DMS79 (cell line): ENCODE results near the gene DDX31.
A peak's percentile ranks its signal among the peaks of the same experiment; 100 is the strongest.

Source experiments
- DNase-seq: peaks from one replicate; lab custom pipeline; 2025; lab: John Stamatoyannopoulos, UW

DDX31 gene

DNA sequence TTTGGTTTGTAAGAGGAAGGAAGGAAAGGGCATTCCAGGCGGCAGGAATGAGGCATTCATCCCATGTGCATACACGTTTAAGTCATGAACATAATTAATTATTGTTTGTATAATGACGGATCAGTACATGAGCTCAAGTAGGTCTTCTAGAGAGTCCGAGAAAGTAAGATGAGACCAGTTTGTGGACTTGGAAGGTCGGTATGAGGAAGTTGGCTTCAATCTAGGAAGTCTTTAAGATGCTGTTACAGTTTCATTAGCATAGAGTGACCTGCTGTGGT, 2.6 kb upstream of the DDX31 start:
- no peak for DNase-seq

DNA sequence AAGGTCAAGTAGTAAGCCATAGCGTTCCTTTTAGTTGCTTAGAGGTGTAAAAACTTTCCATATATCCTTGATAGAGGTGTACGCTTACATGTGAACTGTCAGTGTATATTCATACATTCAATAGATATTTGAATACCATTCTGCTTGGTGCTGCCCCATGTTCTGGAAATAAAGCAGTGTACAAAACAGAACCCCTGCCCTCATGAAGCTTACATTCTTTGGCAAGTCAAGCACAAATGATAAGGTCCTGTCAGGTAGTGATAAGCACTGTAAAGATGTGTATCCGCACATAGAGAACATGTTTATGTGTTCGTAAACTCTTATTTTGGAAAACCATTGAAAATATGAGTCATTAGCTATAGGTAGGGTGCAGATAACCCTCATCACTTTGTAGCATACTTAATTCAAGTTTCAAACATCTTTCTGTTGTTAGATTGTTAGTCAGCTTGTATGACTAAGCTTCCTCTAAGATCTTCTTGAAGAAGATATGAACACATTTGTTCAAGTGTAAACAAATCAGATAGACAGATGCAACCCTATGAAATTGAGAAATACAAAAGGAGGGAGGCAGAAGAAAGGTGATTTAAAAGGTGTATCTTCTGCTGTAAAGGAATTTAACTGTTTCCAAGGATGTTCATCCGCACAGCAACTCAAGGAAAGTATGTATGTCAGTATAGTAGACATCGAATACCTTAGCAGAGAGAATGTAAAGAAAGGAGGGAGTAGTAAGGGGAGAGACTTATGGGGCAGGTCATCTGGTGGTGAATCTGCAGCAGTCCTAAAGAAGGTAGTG, 2.0 kb upstream of the DDX31 start:
- DNase-seq = no peak

DNA sequence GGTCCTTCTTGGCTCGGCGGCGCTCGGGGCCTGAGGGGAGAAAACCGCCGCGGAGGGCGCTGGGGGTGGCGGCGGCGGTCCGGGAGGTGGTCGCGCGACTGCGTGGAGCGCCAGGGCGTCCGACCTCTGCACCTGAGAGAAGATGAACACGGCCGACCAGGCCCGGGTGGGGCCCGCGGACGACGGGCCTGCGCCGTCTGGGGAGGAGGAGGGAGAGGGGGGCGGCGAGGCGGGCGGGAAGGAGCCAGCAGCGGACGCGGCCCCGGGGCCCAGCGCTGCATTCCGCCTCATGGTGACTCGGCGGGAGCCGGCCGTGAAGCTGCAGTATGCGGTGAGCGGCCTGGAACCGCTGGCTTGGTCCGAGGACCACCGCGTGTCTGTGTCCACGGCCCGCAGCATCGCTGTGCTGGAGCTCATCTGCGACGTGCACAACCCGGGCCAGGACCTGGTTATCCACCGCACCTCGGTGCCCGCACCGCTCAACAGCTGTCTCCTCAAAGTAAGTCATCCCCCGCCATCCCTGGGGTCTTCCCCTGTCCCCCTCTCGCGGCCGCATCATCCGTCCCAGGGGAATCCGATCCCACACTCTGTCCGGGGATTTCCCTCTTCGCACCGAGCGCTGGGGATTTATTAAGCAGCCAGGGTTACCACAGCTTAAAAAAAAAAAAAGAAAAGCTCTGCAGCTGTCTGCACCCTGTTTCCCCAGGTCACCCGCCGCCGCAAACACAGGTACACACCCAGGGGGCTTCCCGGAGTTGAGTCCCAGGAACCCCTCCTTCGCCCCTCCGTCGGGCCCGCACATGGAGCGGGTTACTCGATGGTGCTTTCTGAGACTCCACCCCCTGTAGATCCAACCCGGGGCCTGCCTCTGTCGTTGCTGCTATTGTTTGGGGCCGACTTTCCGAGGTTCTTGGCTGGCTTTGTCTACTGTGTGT, 941 bp upstream of the DDX31 start, which contains the start of gene GTF3C4:
Gene GTF3C4, plus strand, starts transcription at position 8 of the 935 bp plus-strand sequence. Its CDS starts 135 bp downstream, at position 143.
- peak; percentile 46 for DNase-seq

DNA sequence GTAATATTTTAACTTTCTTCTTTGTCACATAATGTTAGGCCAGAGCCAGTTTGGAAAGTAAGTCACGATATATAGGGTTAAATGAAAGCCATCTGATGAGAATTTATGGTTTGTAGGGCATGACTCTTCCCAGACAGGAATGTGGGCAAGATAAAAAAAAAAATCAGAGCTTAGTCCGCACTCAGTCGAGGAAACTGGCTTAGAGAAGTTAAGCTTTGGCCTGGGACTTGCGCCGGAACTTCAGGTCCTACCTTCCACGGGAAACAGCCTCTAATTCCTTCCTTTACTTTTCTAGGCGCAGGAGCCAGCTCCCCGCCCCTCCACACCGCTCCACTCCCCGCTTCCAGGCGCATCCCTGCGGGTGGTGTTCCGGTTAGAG, 475 bp downstream of the DDX31 start:
- DNase-seq = peak; percentile 24

DNA sequence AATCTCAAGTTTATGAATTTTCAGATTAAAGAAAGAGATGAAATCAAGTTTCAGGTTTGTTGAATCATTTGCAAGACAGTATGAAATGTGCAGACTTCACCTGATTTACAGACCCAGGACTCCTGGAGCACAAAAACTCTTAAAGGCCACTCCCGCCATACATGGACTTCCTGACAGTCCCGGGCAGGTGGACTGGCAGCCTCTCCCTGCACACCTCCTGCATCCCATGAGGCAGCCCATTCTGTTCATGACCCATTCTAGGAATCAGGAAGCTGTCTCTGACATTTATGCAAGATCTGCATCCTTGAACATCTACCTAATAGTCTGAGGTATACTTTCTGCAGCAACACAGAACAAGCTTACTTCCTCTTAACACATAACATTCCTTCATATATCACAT, 5.9 kb downstream of the DDX31 start:
- no peak for DNase-seq

DNA sequence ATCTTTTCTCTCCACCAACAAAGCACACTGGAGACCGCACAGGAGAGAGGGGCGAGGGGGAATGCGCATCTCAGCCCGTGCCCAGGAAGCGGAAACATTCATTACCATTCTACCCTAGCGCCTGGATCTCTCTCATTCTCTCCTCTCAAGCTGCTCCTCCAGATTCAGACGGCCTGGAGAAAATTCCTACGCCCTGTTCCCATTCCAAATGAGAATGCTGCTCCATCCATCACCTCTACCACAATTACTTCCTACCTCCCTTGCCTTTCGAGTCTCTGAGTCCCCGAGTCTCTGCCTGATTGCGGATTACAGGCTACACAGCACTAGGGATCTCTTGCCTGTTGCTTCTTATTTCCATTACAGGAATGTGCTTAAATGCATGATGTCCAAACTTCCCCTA, 6.7 kb downstream of the DDX31 start:
- no peak for DNase-seq

DNA sequence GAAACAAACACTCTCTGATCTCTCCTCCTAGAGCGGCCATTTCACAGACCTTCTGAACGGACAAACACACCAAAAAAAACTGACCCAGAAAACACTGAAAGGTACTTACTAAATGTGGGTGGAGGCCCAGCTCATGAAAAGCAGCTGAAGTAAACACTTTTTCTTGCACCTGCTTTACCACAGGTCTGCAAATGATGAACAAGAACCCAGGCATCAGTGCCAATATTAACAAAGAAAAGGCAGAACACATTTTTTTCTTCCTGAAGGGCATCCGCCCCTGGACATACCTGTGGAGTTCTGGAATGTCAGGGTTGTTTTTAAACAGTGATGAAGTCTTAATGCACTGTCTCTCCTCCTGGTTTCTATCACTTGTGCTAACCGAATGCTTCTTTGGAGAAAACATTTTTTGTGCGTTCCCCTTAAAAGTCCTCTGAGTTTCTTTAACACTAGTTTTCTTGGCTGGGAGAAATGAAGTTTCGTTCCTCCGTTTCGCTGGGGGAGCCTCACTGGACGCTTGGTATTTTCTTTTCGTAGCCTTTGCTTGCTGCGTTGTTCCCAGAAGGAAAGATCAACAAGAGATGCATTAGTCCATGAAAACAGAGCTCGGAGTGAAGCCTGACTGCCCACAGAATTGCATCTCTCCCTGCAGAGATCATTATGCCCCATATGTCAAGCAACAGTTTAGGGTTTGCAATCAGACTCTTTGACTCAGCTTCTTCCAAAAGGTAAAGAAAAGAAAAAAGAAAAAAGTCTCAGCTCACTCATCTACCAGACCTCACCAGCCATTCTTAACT, 7.4 kb downstream of the DDX31 start:
- DNase-seq = no peak

DNA sequence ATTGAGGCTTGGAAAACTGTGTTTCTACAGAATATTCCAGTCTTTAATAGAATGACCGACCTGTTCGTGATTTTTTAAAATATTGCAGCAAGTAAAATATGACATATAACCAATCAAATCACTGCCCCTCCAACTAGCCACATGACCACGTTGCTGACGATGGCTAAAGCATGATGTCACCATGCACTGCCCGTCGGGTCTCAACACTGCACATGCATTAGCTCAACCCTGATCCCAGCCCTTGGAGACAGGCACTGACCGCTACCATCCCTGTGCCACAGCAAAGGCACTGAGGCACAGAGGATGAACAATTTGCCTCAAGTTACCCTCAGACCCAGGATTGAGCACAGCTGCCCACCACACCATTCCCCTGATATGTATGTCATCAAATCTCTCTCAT, 13.5 kb downstream of the DDX31 start:
- DNase-seq = no peak

DNA sequence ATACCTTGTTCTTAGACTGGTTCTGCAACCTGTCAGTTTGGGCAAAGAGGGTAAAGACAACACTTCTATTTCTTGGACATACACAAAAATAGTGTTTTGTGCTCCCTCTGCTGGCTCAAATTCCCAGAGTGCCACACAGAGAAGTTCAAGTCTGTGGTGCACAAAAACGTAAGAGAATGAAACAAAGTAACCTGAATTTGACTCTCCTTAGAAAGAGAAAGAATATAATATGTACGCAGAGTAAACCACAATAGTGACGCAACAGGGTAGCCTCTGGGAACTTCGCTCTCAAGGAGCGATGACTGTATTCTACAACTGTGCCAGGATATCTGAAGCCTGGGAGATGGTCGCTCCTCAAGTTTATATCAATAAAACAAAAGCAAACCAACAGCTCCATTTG, 18.5 kb downstream of the DDX31 start:
- no peak for DNase-seq

DNA sequence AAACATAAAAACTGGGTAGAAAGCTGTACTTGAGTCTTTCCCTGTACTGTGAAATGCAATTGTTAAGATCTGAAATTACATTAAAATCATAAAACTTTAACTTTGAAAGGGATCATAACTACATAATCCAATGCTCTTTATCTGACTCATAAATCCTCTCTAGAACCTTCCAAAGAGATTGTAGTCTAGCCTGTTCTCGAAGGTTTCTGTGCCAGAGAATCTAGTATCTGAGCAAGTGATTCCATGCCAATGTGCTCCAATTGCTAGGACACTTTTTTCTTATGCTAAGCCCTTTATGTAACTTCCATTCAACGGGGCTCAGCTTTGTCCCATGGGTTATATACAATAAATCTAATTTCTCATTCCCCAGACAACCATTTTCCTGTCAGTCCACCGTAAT, 21.1 kb downstream of the DDX31 start:
- DNase-seq = no peak

DNA sequence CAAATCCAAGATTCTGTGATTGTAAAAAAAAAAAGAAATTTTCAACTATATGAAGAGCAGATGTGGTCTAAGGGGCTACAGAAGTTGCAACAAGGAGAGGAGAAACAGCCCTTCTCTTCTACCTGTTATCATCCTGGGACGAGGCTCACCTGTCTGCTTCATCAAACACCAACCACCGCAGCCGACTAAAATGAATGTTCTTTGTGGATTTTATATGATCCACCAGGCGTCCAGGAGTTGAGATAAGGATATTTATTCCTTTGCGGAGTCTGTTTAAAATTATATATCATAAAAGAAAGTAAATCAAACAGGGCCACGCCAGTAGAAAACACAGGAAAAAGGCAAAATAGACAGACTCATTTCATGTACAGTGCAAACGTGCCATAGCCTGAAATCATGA, 21.5 kb downstream of the DDX31 start:
- no peak for DNase-seq

DNA sequence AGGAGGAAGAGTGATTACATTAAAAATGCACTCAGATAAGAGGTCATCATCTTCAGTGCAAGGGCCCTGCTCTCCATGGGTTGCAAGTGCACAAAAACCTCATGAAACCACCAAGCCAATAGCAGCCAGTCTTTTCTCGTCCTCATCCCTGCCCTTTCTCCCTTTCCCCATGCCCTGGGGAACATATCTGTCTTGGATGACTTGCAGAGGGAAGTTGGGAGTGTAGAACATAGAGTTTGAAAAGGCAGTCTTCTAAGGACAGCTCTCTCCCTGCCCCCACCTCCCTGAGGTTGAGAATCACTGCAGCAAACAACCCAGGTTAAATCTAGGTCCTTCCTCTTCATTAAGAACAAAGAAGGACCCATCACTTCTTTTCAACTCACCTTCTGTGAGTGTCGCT, 22.0 kb downstream of the DDX31 start:
- DNase-seq = no peak

DNA sequence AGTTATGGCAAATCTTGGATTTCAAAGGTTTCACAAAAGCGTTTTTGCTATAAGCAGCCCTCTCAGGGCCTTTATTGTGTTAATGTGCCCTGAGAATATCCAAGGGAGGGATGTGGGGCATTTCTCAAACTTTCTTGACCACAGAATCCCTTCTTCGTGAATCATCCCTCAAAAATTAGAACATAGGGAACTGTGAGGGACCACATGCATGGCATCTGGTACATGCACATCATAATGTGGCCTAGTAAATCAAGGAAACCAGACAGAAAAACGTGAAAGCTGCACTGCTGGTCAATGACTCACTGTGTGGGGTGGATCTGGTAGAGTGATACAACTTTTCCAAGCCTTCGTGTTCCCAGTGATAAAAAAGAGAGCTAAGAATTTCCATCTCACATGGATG, 22.4 kb downstream of the DDX31 start:
- DNase-seq = no peak

DNA sequence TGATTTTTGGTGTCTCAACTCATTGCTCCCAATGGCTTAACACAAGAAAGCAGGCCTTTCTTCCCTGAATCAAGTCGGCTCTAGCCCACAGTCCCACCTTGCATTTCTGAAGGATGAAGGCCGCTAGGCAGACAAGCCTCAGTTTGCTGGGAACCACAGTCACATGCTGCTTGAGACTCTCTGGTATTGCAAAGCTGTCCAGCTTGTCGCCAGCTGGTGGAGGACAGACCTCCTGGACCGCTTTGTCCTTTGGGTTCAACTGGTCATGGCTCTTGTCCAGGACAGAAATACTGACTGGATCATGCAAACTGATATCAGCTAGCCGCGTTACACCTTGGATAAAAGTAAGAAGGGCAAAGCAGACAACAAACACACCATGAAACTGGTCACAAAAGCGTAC, 23.1 kb downstream of the DDX31 start:
- no peak for DNase-seq

DNA sequence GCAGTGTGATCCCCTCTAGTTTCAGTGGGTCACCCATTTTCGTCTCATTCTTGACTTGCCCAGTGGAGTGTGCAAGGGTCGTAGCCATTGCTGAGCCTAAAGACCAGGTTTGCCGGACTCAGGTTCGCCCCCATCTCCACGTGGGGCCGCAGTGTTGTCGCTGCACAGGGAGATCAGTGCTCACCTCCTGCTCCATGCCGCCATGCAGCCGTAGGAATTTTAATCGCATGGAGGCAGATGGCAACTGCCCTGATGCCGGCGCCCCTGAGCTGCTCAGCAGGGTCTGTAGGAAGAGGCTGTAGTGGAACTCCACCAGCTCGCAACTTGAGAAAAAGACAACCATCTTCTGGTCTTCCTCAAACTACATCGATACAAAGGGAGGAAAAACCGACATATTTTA, 24.1 kb downstream of the DDX31 start:
- DNase-seq = no peak

DNA sequence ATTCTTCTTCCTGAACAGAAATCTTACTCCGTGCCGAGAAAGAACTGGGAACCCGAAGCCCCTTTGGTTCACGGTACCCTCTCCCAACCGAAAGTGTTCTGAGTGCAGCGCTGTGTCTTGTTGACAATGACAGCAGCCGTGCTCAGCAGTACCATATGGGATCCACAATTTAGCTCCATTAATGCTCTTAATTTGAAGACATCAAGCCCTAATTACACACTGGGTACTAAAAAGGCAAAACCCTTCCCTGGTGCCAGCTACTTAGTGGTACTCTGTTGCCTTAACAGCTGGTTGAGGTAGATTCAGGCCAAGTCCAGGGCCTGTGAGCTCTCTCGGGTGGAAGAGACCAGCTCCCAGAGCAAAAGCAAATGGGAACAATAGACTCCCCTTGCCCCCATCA, 24.5 kb downstream of the DDX31 start:
- DNase-seq = no peak

DNA sequence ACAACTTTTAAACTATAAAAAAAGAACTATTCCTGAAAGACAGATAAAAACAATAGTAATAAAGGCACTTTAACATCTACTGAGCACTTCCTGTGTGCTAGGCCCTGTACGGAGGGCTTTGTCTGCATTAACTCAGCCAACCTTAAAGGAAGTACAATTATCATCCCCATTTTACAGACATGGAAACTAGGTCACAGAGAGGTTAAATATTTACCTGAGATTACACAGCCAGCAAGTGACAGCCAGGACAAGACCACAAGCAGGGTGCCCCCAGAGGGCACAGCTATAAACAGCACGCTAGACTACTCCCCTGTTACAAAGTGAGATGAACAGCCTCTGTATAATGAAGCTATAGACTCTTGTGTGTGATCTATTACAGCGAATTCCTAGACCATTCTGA, 25.5 kb downstream of the DDX31 start:
- DNase-seq = no peak

DNA sequence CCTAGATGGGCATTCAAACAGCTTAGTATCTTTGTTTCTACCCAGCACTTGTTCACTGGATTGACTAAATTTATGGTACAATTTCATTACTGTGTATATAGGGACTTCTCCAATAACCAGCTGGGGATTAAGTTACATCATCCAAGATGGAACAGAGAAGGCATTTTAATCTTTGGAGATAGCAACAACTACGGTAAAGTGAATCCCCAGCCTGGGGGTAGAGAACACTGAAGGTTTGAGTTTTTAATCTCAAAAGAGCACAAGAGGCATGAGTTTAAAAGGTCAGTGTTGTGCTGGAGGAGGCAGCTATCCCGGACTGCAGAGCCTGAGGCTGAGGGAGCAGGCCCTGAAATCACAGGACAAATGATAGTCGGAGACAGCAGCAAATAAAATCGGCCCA, 28.6 kb downstream of the DDX31 start:
- no peak for DNase-seq

DNA sequence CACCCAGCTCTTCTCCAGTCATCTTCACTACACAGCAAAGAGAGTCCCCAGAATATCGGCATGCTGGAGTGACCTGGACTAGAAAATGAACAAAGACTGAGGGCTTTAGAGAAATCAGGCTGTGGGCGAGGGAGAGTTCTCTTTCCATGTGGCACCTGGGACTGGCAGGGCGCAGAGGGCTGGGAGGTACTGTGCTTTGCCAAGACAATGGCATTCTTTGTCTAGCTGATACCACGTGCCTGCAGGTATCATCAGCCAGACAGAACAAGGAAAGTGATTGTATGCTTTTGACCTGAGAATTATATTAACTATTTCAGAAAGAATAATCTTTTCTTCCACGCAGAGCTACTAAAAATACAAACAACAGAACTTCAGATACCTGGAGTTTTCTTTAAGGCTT, 30.5 kb downstream of the DDX31 start:
- no peak for DNase-seq

DNA sequence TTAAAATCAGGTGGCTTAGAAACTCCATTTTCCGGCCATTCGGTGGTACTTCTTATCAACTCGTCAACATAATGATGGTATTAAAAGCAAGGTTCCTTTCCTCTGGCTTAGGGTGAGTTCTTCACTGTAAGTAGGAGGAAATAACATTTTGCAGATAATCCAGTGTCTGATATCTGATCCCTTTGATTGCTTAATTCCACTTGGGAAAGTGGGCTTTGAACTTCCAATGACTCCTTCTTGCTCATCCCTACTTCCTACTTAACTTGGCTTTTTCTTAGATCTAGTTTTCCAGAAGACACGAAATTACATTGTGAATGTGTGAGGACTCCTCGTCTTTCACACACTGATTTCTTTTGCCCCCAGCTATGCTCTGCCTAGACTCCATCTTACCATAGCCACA, 31.5 kb downstream of the DDX31 start:
- no peak for DNase-seq

DNA sequence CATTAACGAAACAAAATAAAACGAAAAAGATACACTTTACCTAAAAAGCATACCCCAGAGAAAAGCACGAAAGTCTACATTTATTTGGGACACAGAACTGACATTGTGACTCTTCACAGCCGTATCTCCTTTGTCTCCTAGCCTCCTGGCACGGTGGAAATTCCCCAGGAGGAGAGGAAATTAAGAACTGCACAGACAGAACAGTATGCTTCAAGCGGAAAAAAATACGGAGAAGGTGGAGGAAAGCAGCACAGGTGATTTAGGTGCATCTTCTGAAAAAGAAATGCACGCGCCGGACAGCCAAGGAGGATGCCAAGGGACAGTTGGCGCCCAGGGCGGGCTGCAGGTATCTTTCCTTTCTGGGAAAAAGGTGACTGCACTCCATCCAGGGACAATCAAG, 32.0 kb downstream of the DDX31 start:
- no peak for DNase-seq

DNA sequence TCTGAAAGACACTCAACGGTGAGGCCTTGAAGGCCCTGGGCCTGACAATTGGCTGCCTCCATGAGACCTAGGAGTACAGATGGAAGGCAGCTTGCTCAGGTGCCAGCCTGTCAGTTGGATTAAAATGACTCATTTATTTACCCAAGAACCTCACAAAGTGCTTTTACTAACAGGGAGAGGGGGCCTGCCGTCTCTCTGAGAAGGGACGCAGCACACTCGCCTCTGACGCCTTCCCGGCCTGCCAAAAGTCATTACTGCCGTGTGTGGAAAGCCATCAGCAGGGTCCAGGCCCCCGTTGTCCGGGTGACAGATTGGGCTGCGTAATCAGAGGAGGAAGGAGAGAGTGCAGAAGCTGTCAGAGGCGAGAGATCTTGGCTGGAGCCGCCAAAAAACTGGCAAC, 32.4 kb downstream of the DDX31 start:
- peak; percentile 46 for DNase-seq

DNA sequence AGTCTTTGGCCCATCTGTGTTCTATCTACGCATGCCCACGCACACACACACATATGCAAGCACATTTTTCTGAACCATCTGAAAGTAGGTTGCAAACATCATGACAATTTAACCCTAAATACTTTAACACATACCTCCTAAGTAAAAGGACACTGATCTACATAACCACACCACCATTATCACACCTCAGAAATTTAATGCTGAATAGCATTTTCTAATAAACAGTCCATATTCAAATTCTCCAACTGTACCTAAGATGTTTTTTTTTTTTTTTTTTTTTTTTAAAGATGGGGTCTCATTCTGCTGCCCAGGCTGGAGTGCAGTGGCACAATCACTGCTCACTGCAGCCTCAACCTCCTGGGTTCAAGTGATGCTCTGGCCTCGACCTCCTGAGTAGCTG, 35.5 kb downstream of the DDX31 start:
- no peak for DNase-seq
